ENCODE data around the gene DKK3. TPM values are rescaled to one million over a fixed set of nuclear protein-coding genes. Genes with fewer than 3 reads are reported as not detected.

The DKK3 gene
- total RNA-seq, result 100 to 1,000 TPM in 2 of 4 donors, 10 to 100 TPM in 2; 94.3 to 191 (median 127) TPM

- Histone ChIP-seq H3K36me3 (no peaks in the 10 kb centered on the region), H3K27ac (replicated peaks in 1 of 4) (peak within 1 kb of the TSS; percentile 60 to 74 (median 70)), H3K4me1 (peaks cover 38 to 48% (median 40%) of the 10 kb centered on the region in 4 donors), H3K27me3 (peaks cover 0 to 29% (median 8%) of the 10 kb centered on the region in 4 donors), H3K9me3 (no peaks in the 10 kb centered on the region), H3K4me3 (peak within 1 kb of the TSS; percentile 60 to 86 (median 66))
- WGBS, result 20% methylated on average over 25 of the region's 71 CpGs
- TF ChIP-seq CTCF (IDR thresholded peaks at IDR 0.05) (no peak), EP300 (IDR thresholded peaks at IDR 0.05) (no peak), POLR2A (IDR thresholded peaks at IDR 0.05; ENCODE audit: low read depth) (no peak), POLR2AphosphoS5 (IDR thresholded peaks at IDR 0.05) (no peak)
- DNase-seq (ENCODE audit: extremely low spot score), result no peak
- intact Hi-C loops (cut with DNase I), result no loop called here
These were observed at the start of gene DKK3 for GRCh38 chr11:12007769-12008737. DKK3 (minus strand) TSS chr11:12008626; CDS start chr11:12008582, 44 bp downstream.

- TF ChIP-seq EP300 (IDR thresholded peaks at IDR 0.05), result no peak
- TF ChIP-seq POLR2A (IDR thresholded peaks at IDR 0.05; ENCODE audit: low read depth), result no peak
- WGBS, result 98% methylated on average over 8 of the region's 8 CpGs
- DNase-seq (ENCODE audit: extremely low spot score), result no peak
- intact Hi-C loops (cut with DNase I), result no loop called here
- H3K4me3 ChIP-seq, result no peak overlapping the region
- no peaks in the 10 kb centered on the region for H3K27me3 ChIP-seq
- H3K4me1 ChIP-seq, result peaks cover 7 to 17% (median 14%) of the 10 kb centered on the region in 4 donors
- no peak overlapping the region for H3K27ac ChIP-seq (replicated peaks in 1 of 4)
- no peaks in the 10 kb centered on the region for H3K36me3 ChIP-seq
- H3K9me3 ChIP-seq, result no peaks in the 10 kb centered on the region
These were observed 49.0 kb upstream of the DKK3 start for GRCh38 chr11:12057299-12057980.

- DNase-seq (ENCODE audit: extremely low spot score), result no peak
- H3K27ac ChIP-seq (replicated peaks in 1 of 4), result no peak overlapping the region
- TF ChIP-seq CTCF (IDR thresholded peaks at IDR 0.05) (no peak), EP300 (IDR thresholded peaks at IDR 0.05) (no peak), POLR2AphosphoS5 (IDR thresholded peaks at IDR 0.05) (no peak), POLR2A (IDR thresholded peaks at IDR 0.05; ENCODE audit: low read depth) (no peak)
- H3K4me1 ChIP-seq, result peaks cover 7 to 23% (median 17%) of the 10 kb centered on the region in 4 donors
- H3K9me3 ChIP-seq, result no peaks in the 10 kb centered on the region
- H3K27me3 ChIP-seq, result no peaks in the 10 kb centered on the region
- H3K4me3 ChIP-seq, result no peak overlapping the region
- no peaks in the 10 kb centered on the region for H3K36me3 ChIP-seq
- WGBS, result 63% methylated on average over 3 of the region's 3 CpGs
- intact Hi-C loops (cut with DNase I), result no loop called here
These were observed 47.7 kb upstream of the DKK3 start for GRCh38 chr11:12056119-12056518.

GRCh38 chr11:12053606-12054361 is 45.4 kb upstream of the DKK3 start:
- Histone ChIP-seq H3K9me3 (no peaks in the 10 kb centered on the region), H3K36me3 (no peaks in the 10 kb centered on the region), H3K4me1 (peaks cover 15 to 42% (median 31%) of the 10 kb centered on the region in 4 donors), H3K4me3 (no peak overlapping the region), H3K27me3 (no peaks in the 10 kb centered on the region), H3K27ac (replicated peaks in 1 of 4) (peak overlapping the region; percentile 71 to 81 (median 78))
- TF ChIP-seq EP300 (IDR thresholded peaks at IDR 0.05) (no peak), POLR2AphosphoS5 (IDR thresholded peaks at IDR 0.05) (peak; percentile 41 to 64)
- intact Hi-C loops (cut with DNase I), result no loop called here
- no peak for DNase-seq (ENCODE audit: extremely low spot score)
- 58% methylated on average over 4 of the region's 4 CpGs for WGBS

GRCh38 chr11:12052676-12053605 is 44.5 kb upstream of the DKK3 start:
- H3K27ac ChIP-seq (replicated peaks in 1 of 4), result peak overlapping the region; percentile 71 to 81 (median 78)
- no peaks in the 10 kb centered on the region for H3K36me3 ChIP-seq
- H3K9me3 ChIP-seq, result no peaks in the 10 kb centered on the region
- H3K27me3 ChIP-seq, result no peaks in the 10 kb centered on the region
- WGBS, result 95% methylated on average over 15 of the region's 15 CpGs
- H3K4me3 ChIP-seq, result no peak overlapping the region
- peaks cover 15 to 49% (median 31%) of the 10 kb centered on the region in 4 donors for H3K4me1 ChIP-seq
- DNase-seq (ENCODE audit: extremely low spot score), result no peak
- no peak for TF ChIP-seq POLR2A (IDR thresholded peaks at IDR 0.05; ENCODE audit: low read depth)
- TF ChIP-seq POLR2AphosphoS5 (IDR thresholded peaks at IDR 0.05), result no peak
- TF ChIP-seq EP300 (IDR thresholded peaks at IDR 0.05), result no peak
- no peak for TF ChIP-seq CTCF (IDR thresholded peaks at IDR 0.05)
- intact Hi-C loops (cut with DNase I), result no loop called here
